ENCODE data around the gene ANKS3. TPM values are rescaled to one million over a fixed set of nuclear protein-coding genes. Genes with fewer than 3 reads are reported as not detected.

ANKS3 gene
- total RNA-seq, 2 donors from 2014 or later: 29.8 to 41.8 TPM

GRCh38 chr16:4703906-4704305 is 30.2 kb downstream of the ANKS3 start:
- Histone ChIP-seq H3K4me1 (ENCODE audit: control insufficient read depth in 1 of 2, low read depth in 2 of 2) (no peaks in the 10 kb centered on the region), H3K27me3 (replicated peaks; ENCODE audit: insufficient read depth) (no peaks in the 10 kb centered on the region), H3K27ac (no peak overlapping the region), H3K9me3 (no peaks in the 10 kb centered on the region), H3K36me3 (peaks cover 53% of the 10 kb centered on the region), H3K4me3 (no peak overlapping the region)
- no peak for ATAC-seq (ENCODE audit: insufficient number of reproducible peaks, low FRiP score, low read depth)
- no peak for TF ChIP-seq CTCF (IDR thresholded peaks at IDR 0.05)
- no peak for DNase-seq (ENCODE audit: low spot score)

- Histone ChIP-seq H3K9me3 (no peaks in the 10 kb centered on the region), H3K4me3 (no peak overlapping the region), H3K27me3 (replicated peaks; ENCODE audit: insufficient read depth) (no peaks in the 10 kb centered on the region), H3K4me1 (ENCODE audit: control insufficient read depth in 1 of 2, low read depth in 2 of 2) (no peaks in the 10 kb centered on the region), H3K36me3 (peaks cover 67% of the 10 kb centered on the region), H3K27ac (no peak overlapping the region)
- DNase-seq (ENCODE audit: low spot score) (no peak), ATAC-seq (ENCODE audit: insufficient number of reproducible peaks, low FRiP score, low read depth) (no peak)
- TF ChIP-seq CTCF (IDR thresholded peaks at IDR 0.05): no peak
These were observed 31.6 kb downstream of the ANKS3 start for GRCh38 chr16:4702466-4702808.

GRCh38 chr16:4701791-4702465 is 32.1 kb downstream of the ANKS3 start:
- no peak for ATAC-seq (ENCODE audit: insufficient number of reproducible peaks, low FRiP score, low read depth)
- Histone ChIP-seq H3K36me3 (peaks cover 65% of the 10 kb centered on the region), H3K27ac (no peak overlapping the region), H3K27me3 (replicated peaks; ENCODE audit: insufficient read depth) (no peaks in the 10 kb centered on the region), H3K4me1 (ENCODE audit: control insufficient read depth in 1 of 2, low read depth in 2 of 2) (no peaks in the 10 kb centered on the region), H3K4me3 (no peak overlapping the region), H3K9me3 (no peaks in the 10 kb centered on the region)
- TF ChIP-seq CTCF (IDR thresholded peaks at IDR 0.05): no peak
- DNase-seq (ENCODE audit: low spot score): no peak

GRCh38 chr16:4700997-4701743 is 32.9 kb downstream of the ANKS3 start:
- Histone ChIP-seq H3K27ac (no peak overlapping the region), H3K4me3 (no peak overlapping the region), H3K9me3 (no peaks in the 10 kb centered on the region), H3K36me3 (peaks cover 61% of the 10 kb centered on the region), H3K27me3 (replicated peaks; ENCODE audit: insufficient read depth) (no peaks in the 10 kb centered on the region), H3K4me1 (ENCODE audit: control insufficient read depth in 1 of 2, low read depth in 2 of 2) (peaks cover 0 to 6% of the 10 kb centered on the region in 2 donors)
- no peak for DNase-seq (ENCODE audit: low spot score)
- TF ChIP-seq CTCF (IDR thresholded peaks at IDR 0.05): no peak
- no peak for ATAC-seq (ENCODE audit: insufficient number of reproducible peaks, low FRiP score, low read depth)

- ATAC-seq (ENCODE audit: insufficient number of reproducible peaks, low FRiP score, low read depth) (no peak), DNase-seq (ENCODE audit: low spot score) (no peak)
- Histone ChIP-seq H3K9me3 (no peaks in the 10 kb centered on the region), H3K36me3 (peaks cover 59% of the 10 kb centered on the region), H3K27ac (no peak overlapping the region), H3K4me3 (no peak overlapping the region), H3K27me3 (replicated peaks; ENCODE audit: insufficient read depth) (no peaks in the 10 kb centered on the region), H3K4me1 (ENCODE audit: control insufficient read depth in 1 of 2, low read depth in 2 of 2) (peaks cover 0 to 13% of the 10 kb centered on the region in 2 donors)
- TF ChIP-seq CTCF (IDR thresholded peaks at IDR 0.05): no peak
These were observed 33.6 kb downstream of the ANKS3 start for GRCh38 chr16:4700380-4700996.

Measured in thoracic aorta (tissue), 2 donors.